NOMO-1 treated with dmso at 0.1 percent for 144 hours (cell line): ENCODE data around the gene TNF.

ENCODE experiments used
- DNase-seq: peaks from one replicate; lab custom pipeline; 2025; ENCODE audit not compliant: unreplicated experiment; lab: John Stamatoyannopoulos, UW

The TNF gene

DNA sequence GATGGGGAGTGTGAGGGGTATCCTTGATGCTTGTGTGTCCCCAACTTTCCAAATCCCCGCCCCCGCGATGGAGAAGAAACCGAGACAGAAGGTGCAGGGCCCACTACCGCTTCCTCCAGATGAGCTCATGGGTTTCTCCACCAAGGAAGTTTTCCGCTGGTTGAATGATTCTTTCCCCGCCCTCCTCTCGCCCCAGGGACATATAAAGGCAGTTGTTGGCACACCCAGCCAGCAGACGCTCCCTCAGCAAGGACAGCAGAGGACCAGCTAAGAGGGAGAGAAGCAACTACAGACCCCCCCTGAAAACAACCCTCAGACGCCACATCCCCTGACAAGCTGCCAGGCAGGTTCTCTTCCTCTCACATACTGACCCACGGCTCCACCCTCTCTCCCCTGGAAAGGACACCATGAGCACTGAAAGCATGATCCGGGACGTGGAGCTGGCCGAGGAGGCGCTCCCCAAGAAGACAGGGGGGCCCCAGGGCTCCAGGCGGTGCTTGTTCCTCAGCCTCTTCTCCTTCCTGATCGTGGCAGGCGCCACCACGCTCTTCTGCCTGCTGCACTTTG, at the start of gene TNF:
Gene TNF, plus strand, starts transcription at position 231 of the 567 bp plus-strand sequence. Its CDS starts 177 bp downstream, at position 408.
- peak; percentile 56 for DNase-seq

DNA sequence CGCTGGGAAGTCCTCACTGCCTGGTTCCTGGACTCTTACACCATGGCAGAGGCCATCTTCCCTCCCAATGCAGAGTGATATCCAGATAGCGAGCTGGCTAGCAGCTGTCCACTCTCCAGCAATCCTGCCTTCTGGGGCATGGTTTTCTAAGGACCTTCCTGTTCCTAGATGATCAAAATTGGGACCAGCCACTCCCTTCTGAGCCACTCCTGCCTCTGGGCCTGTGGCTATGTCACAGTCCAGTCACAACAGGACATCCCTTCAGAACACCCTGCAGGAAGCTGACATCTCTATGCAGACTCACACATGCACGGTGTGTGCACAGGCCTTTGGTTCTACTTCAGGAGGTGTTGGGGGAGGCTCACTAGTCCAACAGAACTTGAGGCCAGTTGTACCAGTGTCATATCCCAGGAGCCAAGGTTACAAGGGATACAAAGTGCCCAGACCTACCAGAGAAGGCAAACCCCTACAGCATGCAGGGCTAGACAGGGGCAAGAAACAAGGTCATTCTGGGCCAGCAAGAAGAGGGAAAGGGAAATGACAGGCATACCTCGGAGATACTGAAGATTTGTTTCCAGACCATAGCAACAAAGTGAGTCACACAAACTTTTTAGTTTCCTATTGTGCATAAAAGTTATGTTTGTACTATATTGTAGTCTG, 49.3 kb upstream of the TNF start:
- no peak for DNase-seq

DNA sequence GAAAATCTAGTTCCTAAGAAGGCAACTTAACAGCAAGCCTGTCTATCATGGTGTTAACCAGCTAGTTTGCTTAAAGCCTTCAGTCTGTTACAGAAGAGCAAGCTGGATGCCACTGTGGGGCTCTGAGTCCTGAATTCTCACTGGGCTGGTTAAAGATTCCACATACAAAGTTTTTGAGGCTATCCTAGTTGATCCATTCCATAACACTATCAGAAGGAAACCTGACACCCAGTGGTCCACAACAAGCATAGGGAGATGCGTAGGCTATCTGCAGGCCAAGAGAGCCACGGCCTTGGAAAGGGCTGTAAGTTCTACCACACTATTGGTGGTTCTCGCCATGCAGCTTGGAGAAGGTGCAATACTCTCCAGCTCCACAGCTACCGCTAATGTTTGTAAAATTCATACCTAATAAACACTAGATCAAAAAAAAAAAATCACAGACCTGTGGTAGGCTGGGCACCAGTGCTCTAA, 47.0 kb upstream of the TNF start:
- no peak for DNase-seq

DNA sequence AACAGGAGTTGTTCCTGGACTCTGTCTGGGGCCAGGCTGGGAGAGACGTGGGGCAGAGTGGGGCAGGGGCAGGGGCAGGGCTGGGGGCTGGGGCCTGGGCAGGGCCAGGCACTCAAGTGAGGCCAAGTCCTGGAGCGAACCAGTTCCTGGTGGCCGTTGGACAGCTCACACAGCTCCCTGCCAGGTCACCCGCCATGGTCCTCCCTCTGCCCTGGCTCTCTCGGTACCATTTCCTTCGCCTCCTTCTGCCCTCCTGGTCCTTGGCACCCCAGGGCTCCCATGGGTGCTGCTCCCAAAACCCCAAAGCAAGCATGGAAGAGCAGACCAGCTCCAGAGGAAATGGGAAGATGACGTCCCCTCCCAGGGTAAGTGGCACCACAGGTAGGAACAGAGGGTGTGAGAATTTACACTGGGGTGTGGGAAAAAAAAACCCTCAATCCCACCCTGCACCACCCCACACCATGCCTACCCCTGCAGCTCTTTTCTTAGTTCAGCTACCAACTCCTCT, 46.5 kb upstream of the TNF start, which contains the start of gene MCCD1:
Gene MCCD1, plus strand, starts transcription at position 142 of the 508 bp plus-strand sequence. Its CDS starts 53 bp downstream, at position 195.
- DNase-seq, result no peak

DNA sequence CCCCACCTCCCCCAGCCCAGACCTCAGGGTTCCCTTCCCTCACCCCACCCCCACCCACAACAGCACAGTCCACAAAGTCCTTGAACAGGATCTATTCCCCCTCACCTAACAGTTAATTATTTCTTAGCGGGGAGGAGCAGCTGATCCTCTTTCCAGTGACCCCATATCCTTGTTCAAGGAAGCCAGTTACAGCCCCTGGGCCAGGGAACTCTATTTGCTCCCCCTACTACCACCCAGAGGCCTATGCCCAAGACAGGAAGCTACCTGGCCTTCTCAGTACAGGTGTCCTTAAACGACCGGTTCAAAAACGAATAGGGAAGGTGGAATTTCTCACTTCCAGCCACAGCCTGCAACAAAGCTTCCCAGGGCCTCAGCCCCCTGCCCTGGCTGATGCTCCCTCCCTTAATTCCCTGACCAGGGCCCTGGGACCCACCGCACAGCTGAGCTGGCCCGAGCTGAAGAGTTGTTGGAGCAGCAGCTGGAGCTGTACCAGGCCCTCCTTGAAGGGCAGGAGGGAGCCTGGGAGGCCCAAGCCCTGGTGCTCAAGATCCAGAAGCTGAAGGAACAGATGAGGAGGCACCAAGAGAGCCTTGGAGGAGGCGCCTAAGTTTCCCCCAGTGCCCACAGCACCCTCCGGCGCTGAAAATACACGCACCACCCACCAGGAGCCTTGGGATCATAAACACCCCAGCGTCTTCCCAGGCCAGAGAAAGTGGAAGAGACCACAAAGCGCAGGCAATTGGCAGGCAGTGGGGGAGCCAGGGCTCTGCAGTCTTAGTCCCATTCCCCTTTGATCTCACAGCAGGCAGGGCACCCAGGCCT, 45.8 kb upstream of the TNF start:
- no peak for DNase-seq

DNA sequence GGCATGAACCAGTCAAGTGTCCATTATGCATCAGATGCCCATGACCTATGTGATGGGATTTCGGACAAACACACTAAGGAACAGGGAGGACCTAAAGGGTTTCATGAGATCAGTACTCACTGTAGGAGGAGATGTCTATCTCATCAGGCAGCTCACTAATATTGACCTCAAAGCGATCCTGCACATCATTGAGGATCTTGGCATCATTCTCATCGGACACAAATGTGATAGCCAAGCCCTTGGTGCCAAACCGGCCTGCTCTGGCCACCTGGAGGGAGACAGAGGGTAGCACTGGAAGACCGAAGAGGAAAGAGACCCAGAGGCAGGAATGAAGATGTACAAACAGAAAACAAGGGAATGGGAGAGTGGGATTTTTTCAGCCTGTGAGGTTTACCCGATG, 44.7 kb upstream of the TNF start:
- DNase-seq, result no peak

DNA sequence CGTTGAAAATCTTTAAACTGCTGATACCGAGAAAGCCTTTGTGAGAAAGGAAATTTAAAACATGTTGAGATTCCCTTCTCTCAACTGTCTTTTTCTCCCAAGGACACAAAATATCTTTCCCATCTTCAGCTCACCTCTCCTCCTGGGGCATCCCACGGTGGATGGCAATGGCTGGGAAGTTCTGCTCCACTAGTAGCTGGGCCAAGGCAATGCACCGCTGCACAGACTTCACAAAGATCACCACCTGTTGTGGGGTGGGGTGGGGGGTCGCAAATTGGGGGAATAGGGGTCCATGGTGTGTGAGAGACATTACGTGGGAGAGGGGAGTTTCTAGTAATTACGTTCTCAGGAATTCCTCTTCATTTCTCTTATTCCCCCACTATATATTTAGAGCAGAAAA, 44.2 kb upstream of the TNF start:
- no peak for DNase-seq

DNA sequence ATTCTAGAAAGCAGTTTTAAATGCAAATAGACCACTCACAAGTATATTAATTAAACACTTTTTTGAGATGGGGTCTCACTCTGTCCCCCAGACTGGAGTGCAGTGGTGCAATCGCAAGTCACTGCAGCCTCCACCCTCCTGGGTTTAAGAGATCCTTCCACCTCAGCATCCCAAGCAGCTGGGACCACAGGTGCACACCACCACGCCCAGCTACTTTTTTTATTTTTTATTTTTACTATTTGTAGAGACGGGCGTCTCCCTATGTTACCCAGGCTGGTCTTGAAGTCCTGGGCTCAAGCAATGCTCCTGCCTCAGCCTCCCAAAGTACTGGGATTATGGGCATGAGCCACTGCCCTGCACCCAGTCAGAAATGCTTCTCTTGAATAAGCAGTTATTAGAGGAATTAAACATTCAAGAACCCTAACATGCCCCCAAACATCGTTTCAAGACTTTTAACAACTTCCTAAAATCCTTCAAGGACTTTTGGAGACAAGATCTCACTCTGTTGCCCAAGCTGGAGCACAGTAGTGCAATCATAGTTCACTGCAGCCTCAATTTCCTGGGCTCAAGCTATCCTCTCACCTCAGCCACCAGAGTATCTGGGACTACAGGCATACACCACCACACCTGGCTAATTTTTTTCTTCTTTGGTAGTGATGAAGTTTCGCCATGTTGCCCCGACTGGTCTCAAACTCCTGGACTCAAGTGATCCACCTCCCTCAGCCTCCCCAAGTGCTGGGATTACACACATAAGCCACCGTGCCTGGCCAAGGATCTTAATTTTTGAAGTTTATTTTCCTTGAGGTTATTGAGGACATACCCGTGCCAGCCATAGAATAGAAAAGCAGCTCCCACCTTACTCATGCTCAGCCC, 43.4 kb upstream of the TNF start:
- no peak for DNase-seq

DNA sequence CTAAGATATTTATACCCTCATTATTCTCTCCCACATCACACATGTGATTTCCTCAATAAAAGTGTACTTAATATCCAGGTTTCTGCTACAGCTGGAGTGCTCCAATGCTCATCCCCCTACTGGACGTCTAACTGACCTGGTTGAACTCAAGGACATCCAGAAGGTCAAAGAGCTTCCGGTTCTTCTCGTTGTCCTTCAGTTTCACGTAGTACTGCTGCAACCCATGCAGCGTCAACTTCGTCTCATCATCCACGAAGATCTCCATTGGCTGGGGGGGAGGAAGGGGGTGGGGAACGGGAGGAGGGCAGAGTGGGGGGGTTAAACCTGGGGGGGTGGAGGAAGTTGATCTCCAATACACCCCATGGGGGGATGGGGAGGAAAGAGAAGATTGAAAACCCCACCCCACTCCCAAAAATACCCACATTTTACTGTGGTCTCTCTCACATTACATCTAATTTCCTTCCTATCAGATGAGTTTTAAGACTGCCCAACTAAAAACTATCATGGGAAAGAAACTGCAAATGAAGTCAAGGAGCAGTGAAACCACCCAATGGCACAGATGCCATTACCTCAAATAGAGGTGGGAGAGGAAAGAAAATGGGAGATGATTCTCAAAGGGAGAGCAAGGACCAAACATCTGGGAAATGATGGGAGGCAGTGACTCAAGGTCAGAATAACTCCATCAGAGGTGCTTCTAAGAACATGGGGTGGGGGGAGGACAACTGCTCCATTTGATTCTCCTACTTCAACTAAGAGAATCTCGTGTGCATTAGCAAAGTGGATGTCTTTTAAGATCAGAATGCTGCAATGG, 42.5 kb upstream of the TNF start:
- DNase-seq, result no peak

DNA sequence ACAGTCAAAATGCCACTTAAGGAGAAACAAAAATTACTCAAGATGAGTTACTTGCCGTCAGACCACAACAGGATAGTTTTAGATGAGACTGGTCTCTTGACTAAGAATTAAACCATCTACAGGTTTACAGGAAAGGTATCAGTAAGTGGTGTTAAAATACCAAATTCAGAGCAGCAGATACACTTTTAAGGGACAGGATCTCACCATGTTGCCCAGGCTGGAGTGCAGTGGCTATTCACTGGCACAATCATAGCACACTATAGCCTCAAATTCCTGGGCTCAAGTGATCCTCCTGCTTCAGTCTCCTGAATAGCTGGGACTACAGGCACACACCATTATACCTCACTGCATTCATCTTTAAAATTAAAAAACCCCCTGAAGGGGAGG, 41.9 kb upstream of the TNF start:
- DNase-seq, result no peak

DNA sequence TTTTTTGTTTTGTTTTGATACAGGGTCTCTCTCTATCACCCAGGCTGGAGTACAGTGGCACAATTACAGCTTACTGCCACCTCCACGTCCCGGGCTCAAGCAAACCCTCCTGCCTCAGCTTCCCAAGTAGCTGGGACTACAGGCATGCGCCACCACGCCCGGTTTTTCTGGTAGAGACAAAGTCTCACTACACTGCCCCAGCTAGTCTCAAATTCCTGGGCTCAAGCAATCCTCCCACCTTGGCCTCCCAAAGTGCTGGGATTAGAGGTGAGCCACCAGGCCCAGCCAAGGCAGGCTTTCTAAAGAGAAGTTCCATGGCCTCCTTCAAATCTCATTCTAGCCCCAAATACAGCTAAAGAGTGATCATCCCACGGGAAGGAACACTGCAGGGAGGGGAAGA, 41.4 kb upstream of the TNF start:
- no peak for DNase-seq

DNA sequence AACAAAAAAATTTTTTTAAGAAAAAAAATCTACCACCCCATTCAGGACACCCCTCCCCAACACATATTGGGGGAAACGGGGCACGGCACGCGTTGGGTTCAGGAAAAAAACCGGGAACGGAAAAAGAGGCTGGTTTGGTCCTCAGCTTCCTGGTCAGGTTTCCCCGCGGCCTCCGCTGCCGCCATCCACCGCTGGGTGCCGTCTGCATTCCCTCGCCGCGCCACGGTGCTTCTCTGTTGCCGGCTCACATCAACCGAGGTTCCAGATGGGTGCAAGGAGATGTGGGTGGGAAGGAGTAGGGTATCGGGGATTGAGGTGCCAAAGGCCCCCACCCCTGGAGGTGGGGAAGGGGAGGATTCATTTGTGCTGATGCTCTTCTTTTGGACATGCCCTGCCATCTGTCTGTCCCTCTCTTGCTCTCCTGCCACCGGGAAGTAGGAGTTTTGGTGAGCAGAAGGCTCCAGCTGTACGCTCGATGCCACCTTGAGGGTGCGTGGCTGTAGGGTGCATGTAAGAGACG, 40.8 kb upstream of the TNF start:
- DNase-seq, result no peak

DNA sequence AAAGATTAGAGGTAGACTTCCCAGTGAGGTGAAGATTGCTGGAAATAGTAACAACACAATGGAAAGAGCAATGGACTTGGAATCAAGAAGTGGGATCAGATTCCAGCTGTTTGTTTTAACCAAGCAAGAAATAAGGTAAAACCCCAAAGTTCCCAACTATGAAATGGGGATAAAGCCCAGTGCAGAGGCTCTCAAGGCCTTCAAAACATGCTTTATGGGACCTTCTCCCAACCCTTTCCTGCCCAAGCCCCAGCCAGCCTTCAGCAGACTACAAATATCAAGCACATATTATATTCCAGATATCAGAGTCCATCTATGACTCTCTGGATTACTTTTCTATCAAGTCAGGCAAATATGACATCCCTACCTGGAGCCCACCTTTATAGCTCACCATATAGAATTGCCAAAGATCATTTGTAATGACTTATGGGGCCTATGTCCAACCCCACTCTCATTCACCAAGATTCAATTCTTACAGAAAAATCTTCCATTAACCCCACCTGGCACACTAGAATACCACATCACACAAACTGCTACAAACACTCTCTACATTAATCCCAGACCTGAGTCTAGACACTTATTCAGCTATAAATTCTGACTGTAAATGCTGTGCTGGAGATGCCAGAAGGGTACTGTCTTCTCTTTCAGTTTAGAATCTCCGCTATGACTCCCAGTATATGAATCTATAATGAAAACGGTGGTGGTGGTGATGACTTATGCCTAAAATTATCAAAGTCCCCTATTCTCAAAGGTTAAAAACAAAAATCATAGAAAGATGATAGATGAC, 39.6 kb upstream of the TNF start:
- DNase-seq, result no peak

DNA sequence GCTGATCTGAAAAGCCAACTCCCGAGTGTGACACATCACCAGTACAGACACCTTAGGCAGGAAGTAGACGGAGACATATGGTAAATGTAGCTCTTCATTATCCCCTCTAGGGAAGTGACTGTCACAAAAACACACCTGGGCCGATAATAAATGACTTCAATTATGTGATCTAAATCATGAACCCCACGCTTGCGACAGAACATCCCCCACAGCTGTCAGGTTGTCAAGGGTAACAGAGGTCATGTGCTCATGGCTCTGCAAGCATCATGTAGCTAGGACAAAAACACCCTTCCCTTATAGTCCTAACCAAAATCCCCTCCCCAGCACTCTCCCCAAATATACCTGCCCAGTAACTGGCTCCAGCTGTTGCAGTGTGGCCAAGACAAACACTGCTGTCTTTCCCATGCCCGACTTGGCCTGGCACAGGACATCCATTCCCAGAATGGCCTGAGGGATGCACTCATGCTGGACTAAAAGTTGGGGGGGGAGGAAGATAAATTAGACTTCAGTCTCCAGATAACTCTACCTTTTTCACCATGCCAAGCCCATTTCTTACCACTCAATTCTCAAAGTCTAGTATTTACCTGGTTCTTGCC, 36.5 kb upstream of the TNF start:
- DNase-seq, result no peak

DNA sequence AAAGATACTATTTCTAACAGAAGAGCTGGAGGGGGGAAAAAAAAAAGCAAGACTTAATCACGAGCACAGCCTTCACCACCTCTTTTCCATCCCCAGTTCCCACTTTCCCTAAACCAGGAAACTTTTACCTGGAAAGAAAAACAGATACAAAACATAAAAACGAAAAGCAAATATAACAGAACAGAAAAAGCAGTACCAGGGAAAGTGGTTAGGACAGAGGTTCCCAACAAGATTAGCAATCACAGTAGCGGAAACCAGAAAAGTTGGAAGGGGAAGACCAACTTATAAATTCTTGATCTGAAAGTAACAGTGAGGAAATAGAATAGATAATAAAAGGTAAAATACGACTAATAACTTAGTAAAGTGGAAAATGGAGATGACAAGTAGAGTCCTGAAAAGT, 34.7 kb upstream of the TNF start:
- DNase-seq, result no peak

DNA sequence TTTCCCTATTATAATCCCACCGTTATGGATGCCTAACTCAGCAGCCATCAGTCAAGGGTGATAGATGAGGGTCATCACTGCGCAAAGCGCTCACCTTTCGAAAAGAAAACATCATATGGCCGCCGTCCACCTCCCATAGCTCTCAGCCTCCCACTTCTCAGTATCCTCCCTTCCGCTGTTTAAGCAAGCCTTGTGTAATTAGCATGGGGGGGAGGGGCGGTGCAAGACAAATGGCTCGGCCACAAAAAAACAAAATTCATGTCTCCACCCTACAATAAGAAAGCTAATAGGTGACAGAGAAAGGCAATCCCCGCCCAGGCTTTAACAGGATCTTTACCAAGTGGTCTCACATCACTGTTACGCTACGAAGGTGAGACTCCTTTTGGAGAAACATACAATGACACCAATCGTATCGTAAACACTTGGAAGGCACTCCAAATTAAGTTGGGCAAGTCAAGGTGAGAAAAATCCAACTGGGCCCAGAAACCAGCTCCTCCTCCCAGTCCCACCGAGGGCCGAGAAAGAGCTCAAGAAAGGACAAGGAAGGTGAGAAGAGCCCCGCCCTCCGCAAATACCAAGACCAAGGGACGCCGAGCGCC, 34.2 kb upstream of the TNF start:
- peak; percentile 69 for DNase-seq

DNA sequence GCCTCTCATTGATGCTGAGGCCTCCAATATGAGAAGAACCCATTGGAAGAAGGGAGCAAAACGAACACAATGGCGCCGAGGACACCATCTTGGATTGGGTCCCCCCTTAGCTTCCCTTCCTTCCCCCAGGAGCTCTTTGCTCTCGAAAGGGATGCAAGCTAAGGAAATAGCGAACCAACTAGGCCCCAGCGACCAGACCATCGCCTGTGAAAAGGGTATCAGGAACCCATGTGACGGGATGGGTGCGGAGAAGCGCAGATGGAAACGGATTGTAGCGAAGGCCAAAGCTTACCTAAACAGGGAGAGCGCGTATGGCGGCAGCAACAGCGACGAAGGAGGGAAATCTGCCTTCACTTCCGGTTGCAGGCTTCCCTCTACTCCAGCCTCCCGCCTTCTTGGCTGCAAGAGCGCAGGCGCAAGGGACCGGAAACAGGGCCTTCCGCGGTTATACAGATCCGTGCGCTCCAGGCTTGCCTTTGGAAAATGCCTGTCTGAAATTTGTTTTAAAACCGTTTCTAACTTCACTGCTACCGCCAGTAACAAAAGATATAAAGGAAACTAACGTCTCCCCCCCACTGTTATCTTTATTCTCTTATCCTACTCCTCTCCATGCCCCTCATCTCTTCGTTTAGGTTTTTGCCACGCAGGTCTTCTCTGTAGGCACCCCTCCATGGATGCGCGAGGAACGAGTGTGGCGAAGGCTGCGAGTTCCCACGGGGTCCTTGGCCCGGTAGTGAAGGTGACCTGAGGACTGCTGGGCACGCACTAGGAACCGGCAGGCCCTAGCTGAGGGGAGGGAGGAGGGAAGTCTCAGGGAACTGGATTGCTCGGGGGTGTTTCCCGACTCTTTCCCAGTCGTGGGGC, 33.5 kb upstream of the TNF start, which contains the start of gene DDX39B:
Gene DDX39B, minus strand, starts transcription at position 346 of the 864 bp plus-strand sequence. CDS start 1,471 bp downstream, outside the sequence.
- DNase-seq, result peak; percentile 92
